GM12875 (cell line): ENCODE measurements around the gene ATL3.
A peak's percentile ranks its signal among the peaks of the same experiment; 100 is the strongest.
"Not testable (repeated sequence)": the region's sequence is repeated elsewhere in the genome, so short reads cannot be mapped to it uniquely, and the experiment has no call there.

ENCODE experiments used
- H3K4me3 ChIP-seq: one replicate; pipeline ENCODE4 v1.5.1; 2011; ENCODE audit warnings: low read depth, low read length, control low read depth
- TF ChIP-seq, protein P1 (sequence below): IDR thresholded peaks from 2 replicates; pipeline ENCODE4 v1.5.1; 2011; ENCODE audit warnings: low read depth, mild to moderate bottlenecking, control low read depth, inconsistent platforms, low read length, moderate library complexity, borderline replicate concordance; ENCODE audit not compliant: insufficient read depth

Gene ATL3

GRCh38 chr11:63621071-63621470 lies 50.1 kb downstream of the ATL3 start:
- no peak overlapping the region for H3K4me3 ChIP-seq
- TF ChIP-seq, protein P1, sequence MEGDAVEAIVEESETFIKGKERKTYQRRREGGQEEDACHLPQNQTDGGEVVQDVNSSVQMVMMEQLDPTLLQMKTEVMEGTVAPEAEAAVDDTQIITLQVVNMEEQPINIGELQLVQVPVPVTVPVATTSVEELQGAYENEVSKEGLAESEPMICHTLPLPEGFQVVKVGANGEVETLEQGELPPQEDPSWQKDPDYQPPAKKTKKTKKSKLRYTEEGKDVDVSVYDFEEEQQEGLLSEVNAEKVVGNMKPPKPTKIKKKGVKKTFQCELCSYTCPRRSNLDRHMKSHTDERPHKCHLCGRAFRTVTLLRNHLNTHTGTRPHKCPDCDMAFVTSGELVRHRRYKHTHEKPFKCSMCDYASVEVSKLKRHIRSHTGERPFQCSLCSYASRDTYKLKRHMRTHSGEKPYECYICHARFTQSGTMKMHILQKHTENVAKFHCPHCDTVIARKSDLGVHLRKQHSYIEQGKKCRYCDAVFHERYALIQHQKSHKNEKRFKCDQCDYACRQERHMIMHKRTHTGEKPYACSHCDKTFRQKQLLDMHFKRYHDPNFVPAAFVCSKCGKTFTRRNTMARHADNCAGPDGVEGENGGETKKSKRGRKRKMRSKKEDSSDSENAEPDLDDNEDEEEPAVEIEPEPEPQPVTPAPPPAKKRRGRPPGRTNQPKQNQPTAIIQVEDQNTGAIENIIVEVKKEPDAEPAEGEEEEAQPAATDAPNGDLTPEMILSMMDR, result no peak

DNA sequence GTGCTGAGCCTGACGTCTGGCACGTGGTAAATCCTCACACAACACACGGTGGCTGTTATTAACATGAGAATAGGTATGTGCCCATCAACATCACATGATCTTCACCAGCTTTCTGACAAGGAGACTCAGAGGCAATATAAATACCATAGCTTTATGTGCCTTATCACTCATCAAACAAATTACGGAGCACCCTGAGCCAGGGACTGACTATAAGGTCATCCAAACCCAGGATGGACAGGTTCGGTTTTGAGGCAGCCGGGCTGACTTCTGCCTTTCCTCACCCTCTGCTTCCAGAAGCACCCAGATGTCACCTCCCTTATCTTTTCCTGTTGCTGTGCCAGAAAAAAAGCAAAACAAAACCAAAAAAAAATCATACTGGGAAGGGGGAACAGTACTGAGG lies 51.2 kb downstream of the ATL3 start:
- no peak overlapping the region for H3K4me3 ChIP-seq
- TF ChIP-seq, protein P1, result no peak

DNA sequence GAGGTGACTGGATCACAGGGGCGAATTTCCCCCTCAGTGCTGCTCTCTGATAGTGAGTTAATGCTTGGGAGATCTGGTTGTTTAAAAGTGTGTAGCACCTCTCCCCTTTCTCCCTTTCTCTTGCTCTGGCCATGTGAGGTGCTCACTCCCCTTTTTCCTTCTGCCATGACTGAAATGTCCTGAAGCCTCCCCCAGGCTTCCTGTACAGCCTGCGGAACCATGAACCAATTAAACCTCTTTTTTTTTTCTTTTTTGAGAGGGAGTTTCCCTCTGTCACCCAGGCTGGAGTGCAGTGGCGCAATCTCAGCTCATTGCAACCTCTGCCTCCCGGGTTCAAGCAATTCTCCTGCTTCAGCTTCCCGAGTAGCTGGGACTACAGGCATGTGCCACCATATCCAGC lies 53.5 kb downstream of the ATL3 start:
- H3K4me3 ChIP-seq, result not testable (repeated sequence)

DNA sequence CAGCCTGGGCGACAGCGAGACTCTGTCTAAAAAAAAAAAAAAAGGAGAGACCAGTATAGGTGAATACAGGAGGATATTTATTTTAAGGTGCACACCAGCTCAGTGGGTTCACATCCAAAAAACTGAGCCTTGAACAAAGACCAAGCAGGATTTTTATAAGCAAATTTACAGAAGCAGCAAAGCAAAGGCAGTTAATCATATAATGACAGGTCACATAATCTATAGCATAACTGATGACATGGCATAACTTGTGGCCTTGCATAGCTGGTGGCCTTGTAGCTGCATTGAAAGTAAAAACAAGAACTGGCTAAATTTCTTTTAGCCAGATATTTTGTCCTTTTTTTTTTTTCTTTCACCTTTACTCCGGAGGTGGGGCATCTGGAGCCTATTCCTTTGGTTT lies 54.2 kb downstream of the ATL3 start:
- H3K4me3 ChIP-seq, result no peak overlapping the region
- TF ChIP-seq, protein P1, result no peak

DNA sequence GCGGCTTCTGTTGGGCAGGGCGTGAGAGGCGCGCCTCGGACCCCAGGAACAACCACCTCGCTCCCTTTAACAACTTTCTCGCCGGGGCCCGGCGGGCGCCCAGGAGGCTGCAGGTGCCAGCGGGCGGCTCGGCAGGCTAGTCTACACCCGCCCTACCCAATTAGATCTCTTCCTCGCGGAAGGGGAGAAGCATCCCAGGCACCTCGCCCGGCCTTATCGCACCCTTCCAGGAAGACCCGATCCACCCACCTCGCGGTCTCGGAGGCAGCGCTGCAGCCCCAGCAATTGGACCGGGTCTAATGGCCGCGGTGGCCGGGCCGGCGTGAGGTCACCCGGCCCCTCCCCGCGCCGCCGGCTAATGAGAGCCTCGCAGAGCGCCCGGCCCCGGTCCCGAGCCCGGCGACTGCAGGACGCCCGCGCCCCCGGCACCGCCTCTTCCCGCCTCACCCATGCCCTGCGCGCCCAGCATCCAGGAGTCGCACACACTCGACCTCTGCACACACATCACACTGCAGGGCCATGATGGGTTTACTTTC lies 57.0 kb downstream of the ATL3 start, which contains the start of gene PLAAT3:
TSS of gene PLAAT3 (minus strand) at position 298 of the 536 bp plus-strand sequence. CDS start 419 bp downstream, outside the sequence.
- H3K4me3 ChIP-seq, result peak within 1 kb of the TSS; percentile 49
- TF ChIP-seq, protein P1, result no peak

GRCh38 chr11:63613517-63614135 lies 57.5 kb downstream of the ATL3 start:
- H3K4me3 ChIP-seq, result peak overlapping the region; percentile 49
- TF ChIP-seq, protein P1, result no peak

DNA sequence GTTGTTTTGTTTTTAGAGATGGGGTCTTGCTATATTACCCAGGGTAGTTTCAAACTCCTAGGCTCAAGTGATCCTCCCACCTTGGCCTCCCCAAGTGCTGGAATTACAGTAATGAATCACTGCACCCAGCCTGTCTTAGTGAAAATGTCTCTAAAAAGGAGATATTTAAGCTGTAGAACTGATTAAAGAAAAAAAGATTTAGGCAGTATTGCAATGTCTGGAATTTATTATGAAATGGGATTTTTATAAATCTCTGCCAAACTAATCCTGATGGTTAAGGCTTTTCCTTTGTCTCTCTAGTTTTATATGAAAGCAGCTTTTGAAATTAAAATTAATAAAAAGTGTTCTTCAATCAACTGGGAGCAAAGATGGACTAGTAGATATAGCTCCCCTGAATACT lies 59.0 kb downstream of the ATL3 start:
- H3K4me3 ChIP-seq, result no peak overlapping the region
- TF ChIP-seq, protein P1, result no peak
